HUDEP-2 (cell line): Measurements from ENCODE around the gene CADM3.

Experiments used
- DNase-seq, 76 experiments: peaks; one replicate each; lab custom pipeline; 2025; ENCODE audit not compliant: unreplicated experiment in 76 of 76; lab: John Stamatoyannopoulos, UW

Gene CADM3

GRCh38 chr1:159172614-159173291 lies 1.3 kb downstream of the CADM3 start:
- DNase-seq, result no peak

GRCh38 chr1:159173320-159173719 lies 1.9 kb downstream of the CADM3 start:
- no peak for DNase-seq

DNA sequence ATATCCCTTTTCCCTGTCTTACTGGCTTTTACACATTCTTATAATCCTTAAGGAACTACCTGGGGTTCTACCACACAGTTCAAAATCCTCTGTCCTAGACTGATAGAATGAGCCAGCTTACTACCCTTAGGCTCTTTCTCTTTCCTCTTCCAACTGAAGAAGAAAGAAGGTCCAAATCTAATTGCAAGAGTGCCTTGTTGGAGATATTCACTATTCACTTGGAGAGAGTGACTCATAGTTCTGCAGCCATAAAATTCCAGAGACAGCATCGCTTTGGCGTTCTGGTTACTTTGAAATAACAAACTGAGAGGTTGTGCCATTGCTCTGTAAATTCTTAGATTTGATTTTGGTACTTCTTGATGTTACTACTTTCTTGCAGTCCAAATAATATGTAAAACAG lies 4.2 kb downstream of the CADM3 start:
- no peak for DNase-seq

DNA sequence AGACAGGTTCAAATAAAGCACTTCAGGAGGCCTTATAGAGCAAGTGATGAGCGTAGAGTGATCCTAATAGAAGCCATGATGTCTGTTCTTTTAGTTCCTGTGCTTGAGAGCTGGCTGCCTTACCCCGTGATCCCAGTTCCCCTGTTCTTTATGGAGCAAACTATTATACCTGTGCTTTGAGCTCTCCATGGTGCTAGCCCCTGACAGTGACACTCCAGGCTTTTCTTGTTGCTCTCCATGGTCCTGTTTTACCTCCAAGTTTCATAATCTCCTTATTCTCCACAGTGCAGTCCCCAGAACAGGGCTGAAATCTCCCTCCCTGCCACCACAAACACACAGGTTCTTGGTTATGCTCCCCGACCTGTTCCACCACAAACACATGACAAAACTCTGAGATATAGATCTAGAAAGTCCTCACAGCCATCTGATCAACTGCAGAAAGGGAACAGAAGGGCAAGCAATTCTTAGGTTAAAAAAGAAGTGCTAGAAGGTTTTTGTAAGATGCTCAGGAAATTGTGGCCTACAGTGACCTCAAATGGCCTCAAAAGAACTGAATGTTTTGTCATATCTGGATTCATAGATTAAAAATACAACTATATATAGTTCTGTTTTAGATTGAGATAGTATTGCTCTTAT lies 6.0 kb downstream of the CADM3 start:
- DNase-seq, result peak in 50 of 76 experiments; percentile 3 to 68 (median 27)

GRCh38 chr1:159179906-159180305 lies 8.5 kb downstream of the CADM3 start:
- DNase-seq, result no peak

DNA sequence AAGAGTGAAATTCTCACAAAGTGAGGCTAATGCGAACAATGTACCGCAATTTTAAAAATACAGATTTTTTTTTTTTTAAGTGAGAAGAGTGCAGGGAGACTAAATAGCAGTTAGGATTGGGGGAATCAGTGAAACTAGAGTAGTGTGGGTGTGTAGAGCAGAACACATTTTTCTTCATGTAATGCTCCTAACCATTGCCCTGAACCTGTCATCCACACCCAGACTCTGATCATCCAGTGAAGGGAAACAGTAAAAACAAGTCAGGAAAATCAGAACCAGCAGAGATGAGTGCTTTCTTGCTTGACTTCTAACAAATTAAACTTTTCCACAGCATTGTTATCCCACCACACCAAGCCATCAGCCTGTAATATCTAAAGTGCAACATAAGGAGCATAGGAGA lies 9.1 kb downstream of the CADM3 start:
- no peak for DNase-seq

DNA sequence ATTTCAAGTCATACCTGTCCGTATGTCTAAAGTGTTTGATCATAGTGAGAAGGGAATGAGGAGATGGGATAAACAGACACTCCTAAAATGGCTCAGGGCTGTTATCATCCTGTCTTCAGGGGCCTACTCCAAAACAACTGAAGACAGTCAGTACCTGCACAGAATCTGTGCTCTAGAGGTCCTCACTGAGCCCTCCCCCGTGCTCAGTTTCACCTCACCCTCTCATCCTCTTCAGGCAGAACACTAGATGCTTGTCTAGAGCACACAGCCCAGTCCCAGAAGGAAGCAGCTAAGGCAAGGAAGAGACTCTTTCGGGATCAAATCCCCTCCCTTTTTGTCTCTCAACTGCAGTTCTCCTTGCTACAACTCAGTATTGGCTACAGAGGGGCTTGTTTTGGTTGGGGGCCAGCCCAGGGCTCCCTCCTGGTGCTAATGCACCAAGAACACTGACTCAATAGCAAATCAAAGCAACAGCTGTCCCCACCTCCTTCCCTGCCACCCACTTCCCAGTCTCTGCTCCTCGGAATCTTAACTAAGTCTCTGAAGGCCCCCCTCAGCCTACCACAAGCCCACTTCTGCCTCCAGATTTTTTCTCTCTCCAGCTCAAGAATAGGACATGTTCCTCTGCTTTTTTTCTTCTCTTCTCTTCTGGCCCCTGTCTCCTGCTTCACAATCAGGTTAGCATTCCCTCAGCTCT lies 10.1 kb downstream of the CADM3 start:
- DNase-seq, result no peak

GRCh38 chr1:159184201-159184600 lies 12.8 kb downstream of the CADM3 start:
- DNase-seq, result no peak

DNA sequence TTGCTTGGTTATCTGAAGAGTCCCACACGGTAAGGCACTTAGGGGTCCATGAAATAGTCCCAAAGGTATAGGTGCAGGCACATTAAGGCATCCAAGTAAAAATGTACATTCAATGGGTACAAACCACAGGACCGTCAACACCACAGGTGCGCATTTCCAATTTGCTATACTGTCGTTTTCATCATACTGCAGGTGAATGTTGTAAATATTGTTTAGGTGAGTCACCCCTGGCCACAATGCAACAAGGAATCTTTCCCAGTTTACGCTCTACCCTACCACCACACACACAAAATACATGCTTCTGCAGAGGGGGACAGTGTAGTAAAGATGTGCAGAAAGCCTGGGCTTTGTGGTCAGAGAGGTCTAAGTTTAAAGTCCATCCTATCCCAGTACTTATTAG lies 13.7 kb downstream of the CADM3 start:
- no peak for DNase-seq

GRCh38 chr1:159187033-159187432 lies 15.6 kb downstream of the CADM3 start:
- DNase-seq, result no peak

DNA sequence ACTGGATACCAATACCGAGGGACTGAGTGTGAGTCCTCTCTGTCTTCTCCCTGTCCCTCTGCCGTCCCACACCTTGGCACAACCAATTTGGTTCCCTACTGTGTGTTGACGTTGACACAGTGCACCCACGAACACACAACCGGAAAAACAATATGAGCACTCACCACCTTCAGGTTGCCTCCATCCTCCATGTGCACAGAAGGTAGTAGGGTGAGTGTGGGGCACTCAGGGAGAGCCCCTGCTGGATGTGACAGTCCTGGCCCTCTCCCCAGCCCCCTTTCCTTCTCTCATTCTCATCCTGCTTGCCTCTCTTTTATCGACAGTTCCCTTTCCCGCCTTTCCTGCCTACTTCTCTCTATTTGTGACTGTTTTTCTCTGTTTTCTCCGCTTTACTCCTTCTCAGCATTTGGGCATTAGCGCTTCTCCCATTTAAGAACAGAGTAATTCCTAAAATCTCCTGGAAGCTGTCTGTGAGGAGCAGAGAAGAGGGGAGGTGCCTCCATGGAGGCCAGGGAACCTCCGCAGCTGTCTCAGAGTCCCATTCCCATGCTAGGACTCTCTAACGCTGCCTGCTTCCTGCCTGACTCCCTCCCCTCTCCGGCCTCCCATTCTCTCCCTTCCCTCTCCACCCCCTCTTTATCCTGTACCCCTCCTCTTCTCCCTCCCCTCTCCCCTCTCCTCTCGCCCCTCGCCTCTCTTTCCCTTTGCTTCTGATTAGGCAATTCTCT lies 16.4 kb downstream of the CADM3 start:
- no peak for DNase-seq

GRCh38 chr1:159188375-159188788 lies 17.0 kb downstream of the CADM3 start:
- DNase-seq, result no peak

DNA sequence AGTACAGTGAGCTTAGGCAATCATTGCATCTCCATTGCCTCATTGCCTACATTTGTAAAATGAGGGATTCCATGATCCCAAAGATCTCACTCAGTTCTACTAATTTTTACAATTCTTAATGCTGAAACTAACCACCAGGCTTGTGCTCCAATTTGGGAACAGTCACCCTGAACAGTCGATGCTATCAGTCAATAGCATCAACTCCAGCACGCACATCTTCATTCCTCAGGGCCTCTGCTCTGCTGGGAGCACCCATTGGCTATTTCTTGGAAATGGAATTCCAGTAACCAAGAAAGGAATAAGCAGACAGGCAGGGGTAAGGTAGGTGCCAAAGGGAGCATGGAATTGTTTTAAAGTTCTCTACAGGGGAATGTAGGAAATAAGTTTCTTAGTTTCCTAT lies 19.0 kb downstream of the CADM3 start:
- no peak for DNase-seq

DNA sequence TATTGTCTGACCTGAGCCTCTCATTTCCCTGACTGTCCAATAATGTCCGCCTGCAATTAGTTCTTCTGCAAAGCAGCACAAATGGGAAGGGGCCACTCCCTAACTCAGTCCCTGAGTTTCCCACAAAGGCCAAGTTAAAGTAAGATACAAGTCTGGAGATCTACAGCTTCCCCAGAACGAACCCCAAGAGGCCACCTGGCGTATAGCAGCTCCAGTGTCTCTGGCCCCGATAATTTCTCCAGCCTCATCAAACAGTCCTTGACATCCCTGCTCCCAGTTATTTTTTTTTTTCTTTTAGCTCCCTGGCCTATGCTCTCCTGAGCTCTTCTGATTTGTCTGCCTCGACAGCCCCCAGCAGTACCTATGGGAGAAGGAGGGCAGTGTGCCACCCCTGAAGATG lies 25.1 kb downstream of the CADM3 start:
- no peak for DNase-seq

GRCh38 chr1:159197561-159198557 lies 26.4 kb downstream of the CADM3 start:
- peak in 71 of 76 experiments; percentile 10 to 86 (median 65) for DNase-seq

DNA sequence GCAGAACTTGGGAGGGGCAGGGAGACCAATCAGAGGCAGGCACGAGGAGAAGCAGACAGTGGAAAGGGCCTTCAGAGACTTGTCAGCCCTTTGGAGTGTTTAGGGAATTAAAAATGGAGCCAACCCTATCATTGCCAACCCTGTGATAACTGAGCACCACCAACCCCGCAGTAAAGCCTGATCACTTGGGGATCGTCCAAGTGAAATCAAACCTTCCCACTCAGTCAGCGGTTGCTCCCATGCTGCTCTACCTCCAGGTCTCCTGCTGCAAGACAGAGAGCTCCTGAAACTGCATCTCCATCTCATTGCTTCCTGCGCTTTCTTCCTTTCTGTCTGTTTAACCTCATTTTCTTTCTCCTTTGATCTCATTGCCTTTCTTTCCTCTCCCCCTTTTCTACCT lies 28.5 kb downstream of the CADM3 start:
- DNase-seq, result no peak

DNA sequence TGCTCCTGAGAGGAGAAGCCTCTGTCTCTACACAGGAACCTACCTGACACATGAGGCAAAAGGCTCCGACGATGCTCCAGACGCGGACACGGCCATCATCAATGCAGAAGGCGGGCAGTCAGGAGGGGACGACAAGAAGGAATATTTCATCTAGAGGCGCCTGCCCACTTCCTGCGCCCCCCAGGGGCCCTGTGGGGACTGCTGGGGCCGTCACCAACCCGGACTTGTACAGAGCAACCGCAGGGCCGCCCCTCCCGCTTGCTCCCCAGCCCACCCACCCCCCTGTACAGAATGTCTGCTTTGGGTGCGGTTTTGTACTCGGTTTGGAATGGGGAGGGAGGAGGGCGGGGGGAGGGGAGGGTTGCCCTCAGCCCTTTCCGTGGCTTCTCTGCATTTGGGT lies 29.4 kb downstream of the CADM3 start:
- DNase-seq, result peak in 6 of 76 experiments; percentile 10 to 30 (median 15)

DNA sequence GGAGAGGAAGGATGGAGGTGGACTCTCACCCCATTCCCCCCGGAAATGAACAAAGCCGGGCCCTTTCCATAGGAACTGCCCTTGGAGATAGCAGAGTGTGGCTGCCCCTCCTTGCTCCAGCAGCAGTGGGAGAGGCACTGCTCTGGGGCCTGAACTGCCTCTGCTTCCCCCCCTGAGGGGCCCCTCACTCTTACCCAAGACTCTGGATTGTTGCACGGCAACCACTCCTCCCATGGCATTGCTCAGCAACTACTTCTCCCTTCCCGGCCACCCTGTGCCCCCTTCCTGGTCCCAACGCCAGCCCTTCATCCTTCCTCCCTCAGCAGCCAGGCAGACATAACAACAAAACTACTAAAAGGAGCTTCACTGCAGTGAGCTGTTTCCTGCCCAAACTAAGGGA lies 30.2 kb downstream of the CADM3 start:
- DNase-seq, result no peak

DNA sequence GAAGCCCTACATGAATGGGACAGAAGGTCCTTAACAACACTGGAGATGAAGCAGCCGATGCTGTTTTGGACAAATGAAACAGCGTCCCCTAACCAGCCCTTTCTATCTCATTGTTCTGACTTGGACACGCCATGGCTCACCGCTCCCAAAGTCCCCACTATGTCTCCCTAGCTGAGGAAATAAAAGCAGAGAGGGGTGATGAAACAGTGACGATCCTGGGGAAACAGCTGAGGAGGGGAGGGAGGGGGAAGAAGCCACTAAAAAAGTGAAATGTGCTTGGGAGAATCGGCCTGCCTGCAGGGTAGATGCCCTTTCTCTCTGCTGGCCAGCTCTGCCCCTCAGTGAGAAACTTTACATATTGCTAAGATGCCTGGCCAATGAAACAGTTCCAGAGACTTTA lies 32.2 kb downstream of the CADM3 start:
- DNase-seq, result no peak
